GM19438 (cell line): Measurements from ENCODE around the gene NCK2.
A peak's percentile ranks its signal among the peaks of the same experiment; 100 is the strongest.

Experiments
- ATAC-seq: cut with Tn5 transposase; IDR thresholded peaks from one replicate; pipeline ENCODE4 v1.9.1; 2021; ENCODE audit warnings: low read depth; ENCODE audit not compliant: unreplicated experiment

NCK2 gene

GRCh38 chr2:105788670-105789290, 44.1 kb downstream of the NCK2 start:
- ATAC-seq, result no peak

DNA sequence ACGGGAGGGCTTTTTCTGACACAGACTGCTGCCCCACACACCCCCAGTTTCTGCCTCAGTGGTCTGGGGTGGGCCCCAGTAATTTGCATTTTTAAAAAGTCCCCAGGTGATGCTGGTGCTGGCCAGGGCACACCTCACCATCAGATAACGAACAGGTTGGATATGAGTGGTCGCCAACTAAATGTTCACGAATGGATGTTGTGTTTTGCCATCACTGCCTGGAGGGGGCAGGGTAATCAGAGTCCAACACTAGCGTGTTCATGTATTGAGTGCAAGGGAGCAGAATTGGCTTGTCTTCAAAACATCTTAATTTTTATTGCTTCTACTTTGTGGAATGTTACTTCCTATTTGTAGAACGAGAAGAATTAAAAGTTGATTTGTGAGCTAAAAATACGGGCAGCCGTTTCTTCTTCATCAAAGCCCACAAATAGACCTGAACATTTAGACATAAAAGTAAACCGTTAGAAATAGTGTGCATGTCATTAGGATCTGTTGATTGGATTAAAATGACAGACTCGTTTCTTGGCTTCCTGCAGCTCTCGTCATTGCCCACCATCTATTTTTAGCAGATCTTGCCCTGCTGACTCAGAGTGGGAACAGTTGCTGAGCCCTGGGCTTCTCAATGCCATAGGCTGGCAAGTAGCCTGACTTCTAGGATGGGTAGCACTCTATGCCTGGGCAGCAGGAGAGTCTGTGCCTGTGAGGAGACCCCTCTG, 45.2 kb downstream of the NCK2 start:
- ATAC-seq, result peak; percentile 49

GRCh38 chr2:105790461-105791149, 45.9 kb downstream of the NCK2 start:
- no peak for ATAC-seq

- ATAC-seq, result no peak
These were observed 46.5 kb downstream of the NCK2 start for GRCh38 chr2:105791229-105791628.

- ATAC-seq, result no peak
These were observed 47.8 kb downstream of the NCK2 start for GRCh38 chr2:105792561-105792960.

- no peak for ATAC-seq
These were observed 48.7 kb downstream of the NCK2 start for GRCh38 chr2:105793196-105793975.

DNA sequence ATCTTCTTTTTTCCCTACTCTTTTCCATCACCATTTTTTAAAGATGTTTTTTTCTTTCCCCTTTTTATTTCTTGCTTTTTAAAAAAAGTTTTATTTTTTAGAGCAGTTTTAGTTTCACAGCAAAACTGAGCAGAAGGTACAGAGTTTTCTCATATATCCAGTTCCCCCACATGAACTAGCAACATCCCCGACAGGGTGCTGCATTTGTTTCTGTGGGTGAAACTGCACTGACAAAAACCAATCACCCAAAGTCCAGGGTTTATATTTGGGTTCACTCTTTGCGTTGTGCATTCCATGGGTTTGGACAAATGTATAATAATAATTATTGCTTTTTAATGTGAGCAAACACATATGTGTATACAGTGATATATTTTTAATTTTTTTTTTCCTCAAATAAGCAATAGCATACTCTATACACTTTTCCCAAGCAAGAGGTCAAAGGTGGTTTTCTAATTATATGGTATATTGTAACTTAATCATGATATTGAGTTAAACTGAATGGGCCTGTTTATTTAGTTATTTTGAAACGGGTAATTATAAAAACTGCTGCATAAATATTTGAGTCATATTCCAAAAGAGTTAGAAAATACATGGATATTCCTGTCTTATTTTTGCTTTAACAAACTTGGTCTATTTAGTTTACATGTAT, 50.3 kb downstream of the NCK2 start:
- no peak for ATAC-seq

GRCh38 chr2:105795575-105795934, 50.8 kb downstream of the NCK2 start:
- no peak for ATAC-seq

DNA sequence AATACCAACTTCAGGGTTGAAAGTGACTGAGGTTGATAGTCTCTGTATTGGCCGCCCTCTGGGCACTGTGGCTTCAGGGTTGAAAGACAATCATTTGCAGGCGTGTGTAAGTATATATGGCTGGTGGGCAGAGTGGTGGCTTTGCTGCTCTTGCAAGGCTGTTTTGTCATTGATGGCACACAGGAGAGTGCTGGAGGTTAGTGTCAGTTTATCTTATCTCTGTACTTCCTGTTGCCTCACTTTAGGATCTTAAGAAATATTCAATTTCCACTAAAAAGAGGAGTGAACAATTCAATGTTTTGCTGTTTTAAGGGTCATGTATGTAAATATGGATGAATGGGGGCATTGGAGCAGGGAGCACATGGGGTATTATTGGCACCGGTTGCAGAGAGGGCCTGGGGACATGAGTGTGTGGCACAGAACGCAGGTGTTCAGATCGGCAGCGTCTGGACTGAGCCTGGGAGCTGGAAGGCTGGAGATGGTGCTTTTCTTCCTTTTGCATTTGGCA, 51.5 kb downstream of the NCK2 start:
- ATAC-seq, result no peak

DNA sequence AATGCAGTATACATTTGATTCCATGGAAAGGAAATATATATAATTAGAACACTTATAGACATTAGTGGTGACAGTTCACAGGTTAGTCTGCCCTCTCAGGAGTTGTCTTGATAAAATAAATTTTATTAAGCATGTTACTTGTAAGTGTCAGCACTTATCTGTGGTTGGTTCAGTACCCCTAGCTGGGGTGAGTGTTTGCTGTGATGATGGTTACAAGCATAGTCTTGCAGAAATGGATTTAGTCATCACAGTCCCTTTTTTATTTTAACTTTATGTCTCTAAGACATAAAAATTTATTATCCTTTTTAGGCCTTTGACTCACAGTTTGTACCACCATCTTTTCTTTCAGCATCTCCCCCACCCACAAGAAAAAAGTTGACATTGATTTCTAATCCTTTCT, 52.1 kb downstream of the NCK2 start:
- ATAC-seq, result no peak

DNA sequence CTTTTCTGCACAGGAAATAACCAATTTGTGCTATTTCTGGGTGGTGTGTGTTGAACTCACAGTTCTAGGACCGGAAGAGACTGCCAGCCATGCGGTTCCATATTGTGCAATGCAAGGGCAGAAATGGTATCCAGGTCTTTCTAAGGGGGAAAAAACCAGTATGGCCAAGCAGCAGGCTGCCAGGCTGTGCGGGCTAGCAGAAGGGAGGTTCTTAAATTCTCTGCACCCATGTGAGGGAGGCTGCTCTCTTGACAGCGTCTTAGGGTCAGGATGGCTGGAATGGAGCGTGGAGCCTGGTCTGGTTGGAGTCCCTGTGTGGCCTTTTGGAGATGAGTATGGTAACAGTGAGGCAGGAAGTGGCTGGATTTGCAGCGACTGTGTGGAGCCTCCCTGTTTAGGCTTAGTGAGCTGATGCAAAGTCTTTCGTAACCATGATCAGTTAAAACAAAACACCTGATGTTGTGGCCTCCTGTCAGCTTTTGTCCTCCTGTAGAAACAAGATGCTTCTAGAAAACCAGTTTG, 52.6 kb downstream of the NCK2 start:
- ATAC-seq, result peak; percentile 63

GRCh38 chr2:105798595-105798994, 53.9 kb downstream of the NCK2 start:
- no peak for ATAC-seq

- ATAC-seq, result no peak
These were observed 55.5 kb downstream of the NCK2 start for GRCh38 chr2:105800036-105800713.

DNA sequence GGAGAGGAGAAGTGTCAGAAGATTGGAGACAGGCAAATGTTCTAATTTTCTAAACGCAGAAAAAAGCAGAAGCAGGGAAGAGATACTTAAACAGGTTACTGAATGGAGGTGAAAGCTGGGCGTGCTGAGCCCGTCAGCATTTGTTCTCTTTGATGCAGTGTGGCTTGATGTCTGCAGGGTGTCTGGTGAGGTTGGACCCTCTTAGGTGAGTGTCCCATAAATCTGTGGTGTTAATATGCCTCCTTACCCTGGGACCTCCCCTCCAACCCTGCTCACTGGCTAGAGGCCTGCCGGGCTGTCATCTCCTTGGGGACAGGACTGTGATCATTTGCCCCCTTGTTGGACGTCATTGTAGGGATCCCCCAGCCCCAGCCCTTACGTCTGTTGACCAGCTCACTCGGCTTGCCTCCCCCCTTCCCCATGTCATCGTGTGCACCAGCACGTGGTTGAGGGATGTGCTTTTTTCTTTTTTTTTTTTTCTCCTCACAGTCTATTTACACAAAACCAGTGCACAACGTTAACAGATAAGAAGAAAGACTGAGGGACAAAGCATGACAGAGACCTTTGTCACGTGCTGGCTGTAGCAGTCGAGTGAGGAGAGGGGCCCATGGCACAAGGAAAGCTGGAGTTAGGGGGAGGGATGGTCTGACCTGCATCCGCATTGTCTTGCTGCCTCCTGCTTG, 56.4 kb downstream of the NCK2 start:
- ATAC-seq, result no peak

GRCh38 chr2:105801961-105802360, 57.2 kb downstream of the NCK2 start:
- ATAC-seq, result no peak

DNA sequence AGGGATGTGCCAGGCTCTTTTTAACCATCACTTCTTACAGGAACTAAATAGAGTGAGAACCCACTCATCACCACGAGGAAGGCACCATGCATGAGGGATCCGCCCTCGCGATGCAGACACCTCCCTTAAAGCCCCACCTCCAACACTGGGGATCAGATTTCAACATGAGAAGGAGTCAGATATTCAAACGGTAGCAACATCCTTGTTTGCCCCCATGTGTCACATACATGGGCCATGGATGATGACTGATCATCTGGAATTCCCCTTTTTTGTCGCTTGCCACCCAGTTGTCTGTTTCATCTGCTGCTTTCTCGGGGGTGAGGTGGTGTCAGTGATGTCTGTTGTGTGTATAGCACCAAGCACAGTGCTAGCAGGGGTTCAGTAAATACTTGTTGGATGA, 57.9 kb downstream of the NCK2 start:
- peak; percentile 41 for ATAC-seq

GRCh38 chr2:105803337-105803736, 58.6 kb downstream of the NCK2 start:
- ATAC-seq, result no peak

- no peak for ATAC-seq
These were observed 59.1 kb downstream of the NCK2 start for GRCh38 chr2:105803773-105804172.

DNA sequence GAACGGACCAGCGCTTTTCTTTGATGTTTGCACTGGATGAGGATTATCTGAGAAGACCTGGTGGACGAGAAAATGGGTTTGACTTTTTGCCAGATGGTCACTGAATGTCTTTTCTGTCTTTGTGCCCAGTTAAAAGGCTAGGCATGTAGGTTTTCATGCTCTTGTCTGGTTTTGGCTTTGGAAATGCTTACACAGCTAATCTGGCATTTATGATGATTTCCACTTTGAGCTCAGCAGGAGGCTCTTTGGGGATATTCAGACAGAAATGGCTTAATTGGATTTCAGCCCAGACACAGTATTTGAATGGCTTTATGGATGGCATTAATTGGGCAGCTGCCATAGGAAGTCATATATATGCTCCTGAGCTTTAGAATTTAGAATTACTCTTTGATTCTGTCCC, 59.6 kb downstream of the NCK2 start:
- ATAC-seq, result no peak
